ENCODE data around the gene STARD13. TPM values are rescaled to one million over a fixed set of nuclear protein-coding genes. Genes with fewer than 3 reads are reported as not detected.

The STARD13 gene
- polyA plus RNA-seq, 1 experiment, result 21.2 TPM

DNA sequence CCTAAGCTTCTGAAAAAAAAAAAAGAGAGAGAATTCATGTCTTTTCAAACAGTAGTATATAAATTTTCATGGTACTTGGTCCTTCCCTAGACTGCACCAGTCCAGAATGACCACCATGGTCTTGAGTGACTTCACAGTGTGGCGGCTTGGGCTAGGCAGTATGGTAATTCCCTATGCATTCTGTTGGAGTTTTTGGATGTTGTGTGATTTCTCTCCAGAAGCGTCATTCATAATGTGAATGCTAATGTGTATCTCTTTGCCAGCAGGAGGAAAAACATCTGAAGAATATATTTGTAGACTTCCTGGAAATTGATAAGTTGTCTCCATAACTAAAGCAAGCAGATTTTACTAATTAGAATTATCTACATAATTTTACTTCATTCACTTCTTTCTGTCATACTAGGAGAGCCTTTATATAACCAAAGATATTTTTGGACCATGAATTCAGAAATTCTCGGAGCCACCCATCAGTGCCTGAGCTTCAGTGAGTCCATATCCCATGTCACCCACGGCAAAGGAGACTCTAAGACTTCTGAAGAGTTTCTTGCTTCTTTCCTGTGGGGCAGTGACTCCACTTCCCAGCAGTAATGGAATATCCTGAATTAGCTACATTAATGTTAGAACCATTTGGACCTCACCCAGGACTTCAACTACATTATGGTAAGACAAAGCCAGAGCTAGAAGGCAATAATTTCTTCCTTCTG, 8.4 kb downstream of the STARD13 start:
- TF ChIP-seq, protein P1, sequence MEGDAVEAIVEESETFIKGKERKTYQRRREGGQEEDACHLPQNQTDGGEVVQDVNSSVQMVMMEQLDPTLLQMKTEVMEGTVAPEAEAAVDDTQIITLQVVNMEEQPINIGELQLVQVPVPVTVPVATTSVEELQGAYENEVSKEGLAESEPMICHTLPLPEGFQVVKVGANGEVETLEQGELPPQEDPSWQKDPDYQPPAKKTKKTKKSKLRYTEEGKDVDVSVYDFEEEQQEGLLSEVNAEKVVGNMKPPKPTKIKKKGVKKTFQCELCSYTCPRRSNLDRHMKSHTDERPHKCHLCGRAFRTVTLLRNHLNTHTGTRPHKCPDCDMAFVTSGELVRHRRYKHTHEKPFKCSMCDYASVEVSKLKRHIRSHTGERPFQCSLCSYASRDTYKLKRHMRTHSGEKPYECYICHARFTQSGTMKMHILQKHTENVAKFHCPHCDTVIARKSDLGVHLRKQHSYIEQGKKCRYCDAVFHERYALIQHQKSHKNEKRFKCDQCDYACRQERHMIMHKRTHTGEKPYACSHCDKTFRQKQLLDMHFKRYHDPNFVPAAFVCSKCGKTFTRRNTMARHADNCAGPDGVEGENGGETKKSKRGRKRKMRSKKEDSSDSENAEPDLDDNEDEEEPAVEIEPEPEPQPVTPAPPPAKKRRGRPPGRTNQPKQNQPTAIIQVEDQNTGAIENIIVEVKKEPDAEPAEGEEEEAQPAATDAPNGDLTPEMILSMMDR (IDR thresholded peaks at IDR 0.05; ENCODE audit: insufficient read depth, low read depth, low read length), result no peak
- Histone ChIP-seq H3K36me3 (ENCODE audit: control insufficient read depth, insufficient read depth, low read length) (no peaks in the 10 kb centered on the region; the same call in 1 of the 2 replicates), H3K4me3 (ENCODE audit: low read depth, low read length) (no peak overlapping the region), H3K27me3 (ENCODE audit: control insufficient read depth, insufficient read depth, low read length) (no peaks in the 10 kb centered on the region)
- no peak for DNase-seq (ENCODE audit: low read depth)
- CTCF ChIA-PET, result interaction anchor here (1.4 kb wide), 1 partner anchor 49 kb away, joined by 4 read pairs; no protein-coding TSS in a partner anchor
- POLR2A ChIA-PET, result interaction anchor here (0.6 kb wide), 1 partner anchor 1438 kb away, joined by 4 read pairs; no protein-coding TSS in a partner anchor

DNA sequence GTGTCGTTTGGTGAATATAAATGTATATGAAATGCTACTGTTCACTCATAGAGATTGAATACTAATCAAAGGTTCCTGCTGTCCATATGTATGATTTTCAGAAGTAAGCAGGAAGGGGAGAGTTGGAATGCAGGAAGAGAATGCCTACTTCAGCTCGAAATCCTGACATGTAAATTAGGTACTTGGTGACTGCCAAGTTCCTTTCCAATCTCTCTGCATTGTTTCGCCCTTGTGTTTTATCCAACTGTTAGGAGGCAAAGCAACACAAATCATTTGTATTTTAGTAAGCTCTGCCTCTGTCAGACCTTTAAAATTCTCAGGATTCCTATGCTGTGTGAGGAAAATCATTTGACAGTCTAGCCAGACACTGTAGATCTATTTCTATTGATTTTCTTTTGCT, 9.0 kb downstream of the STARD13 start:
- ChIA-PET POLR2A (no interaction called here), CTCF (interaction anchor here (1.0 to 1.4 kb wide), 2 partner anchors 41 to 48 kb away, joined by 3 to 4 read pairs; no protein-coding TSS in a partner anchor)
- TF ChIP-seq, protein P1 (IDR thresholded peaks at IDR 0.05; ENCODE audit: insufficient read depth, low read depth, low read length), result no peak
- Histone ChIP-seq H3K4me3 (ENCODE audit: low read depth, low read length) (no peak overlapping the region), H3K36me3 (ENCODE audit: control insufficient read depth, insufficient read depth, low read length) (no peaks in the 10 kb centered on the region; the same call in 1 of the 2 replicates), H3K27me3 (ENCODE audit: control insufficient read depth, insufficient read depth, low read length) (no peaks in the 10 kb centered on the region)
- no peak for DNase-seq (ENCODE audit: low read depth)

DNA sequence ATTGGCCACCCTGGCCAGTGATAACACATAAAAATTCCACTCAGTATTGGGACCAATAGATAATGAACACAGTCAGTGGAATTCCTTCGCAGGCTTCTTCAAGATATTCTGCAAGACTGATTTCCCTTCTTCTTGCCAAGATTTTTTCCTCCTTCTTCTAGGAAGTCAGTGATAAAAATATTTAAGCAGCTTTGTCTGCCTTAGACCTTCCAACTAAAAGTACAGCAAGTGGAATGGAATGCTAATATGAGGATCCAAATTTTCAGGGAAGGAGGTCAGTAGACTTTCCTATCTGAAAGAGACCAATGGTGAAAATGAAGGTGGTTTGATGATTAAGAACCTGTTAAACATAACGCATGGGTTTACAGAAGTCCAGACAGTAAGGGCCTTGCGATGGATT, 9.6 kb downstream of the STARD13 start:
- TF ChIP-seq, protein P1 (IDR thresholded peaks at IDR 0.05; ENCODE audit: insufficient read depth, low read depth, low read length), result no peak
- ChIA-PET CTCF (interaction anchor here (1.0 to 1.4 kb wide), 2 partner anchors 40 to 48 kb away, joined by 3 to 4 read pairs; no protein-coding TSS in a partner anchor), POLR2A (no interaction called here)
- no peak overlapping the region for H3K4me3 ChIP-seq (ENCODE audit: low read depth, low read length)
- H3K36me3 ChIP-seq (ENCODE audit: control insufficient read depth, insufficient read depth, low read length), result no peaks in the 10 kb centered on the region; the same call in 1 of the 2 replicates
- H3K27me3 ChIP-seq (ENCODE audit: control insufficient read depth, insufficient read depth, low read length), result no peaks in the 10 kb centered on the region
- DNase-seq (ENCODE audit: low read depth), result peak; percentile 48

DNA sequence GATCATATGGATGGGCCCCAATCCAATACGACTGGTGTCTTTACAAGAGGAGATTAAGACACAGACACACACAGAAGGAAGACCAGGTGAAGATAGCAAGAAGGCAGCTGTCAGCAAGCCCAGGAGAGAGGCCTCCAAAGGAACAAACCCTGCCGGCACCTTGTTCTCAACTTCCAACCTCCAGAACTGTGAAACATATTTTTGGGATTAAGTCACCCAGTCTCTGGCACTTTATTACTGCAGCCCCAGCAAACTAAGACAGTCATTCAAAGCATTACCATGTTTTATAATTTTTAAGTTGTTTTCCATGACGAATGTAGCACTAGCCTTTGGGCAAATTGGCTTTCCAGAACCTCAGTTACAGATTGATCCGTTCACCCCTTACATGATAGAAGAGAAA, 11.3 kb downstream of the STARD13 start:
- Histone ChIP-seq H3K27me3 (ENCODE audit: control insufficient read depth, insufficient read depth, low read length) (no peaks in the 10 kb centered on the region), H3K4me3 (ENCODE audit: low read depth, low read length) (no peak overlapping the region), H3K36me3 (ENCODE audit: control insufficient read depth, insufficient read depth, low read length) (no peaks in the 10 kb centered on the region; the same call in 1 of the 2 replicates)
- DNase-seq (ENCODE audit: low read depth), result no peak
- TF ChIP-seq, protein P1 (IDR thresholded peaks at IDR 0.05; ENCODE audit: insufficient read depth, low read depth, low read length), result no peak
- ChIA-PET POLR2A (no interaction called here), CTCF (interaction anchor here (0.6 kb wide), 1 partner anchor 18 kb away, joined by 3 read pairs; no protein-coding TSS in a partner anchor)

DNA sequence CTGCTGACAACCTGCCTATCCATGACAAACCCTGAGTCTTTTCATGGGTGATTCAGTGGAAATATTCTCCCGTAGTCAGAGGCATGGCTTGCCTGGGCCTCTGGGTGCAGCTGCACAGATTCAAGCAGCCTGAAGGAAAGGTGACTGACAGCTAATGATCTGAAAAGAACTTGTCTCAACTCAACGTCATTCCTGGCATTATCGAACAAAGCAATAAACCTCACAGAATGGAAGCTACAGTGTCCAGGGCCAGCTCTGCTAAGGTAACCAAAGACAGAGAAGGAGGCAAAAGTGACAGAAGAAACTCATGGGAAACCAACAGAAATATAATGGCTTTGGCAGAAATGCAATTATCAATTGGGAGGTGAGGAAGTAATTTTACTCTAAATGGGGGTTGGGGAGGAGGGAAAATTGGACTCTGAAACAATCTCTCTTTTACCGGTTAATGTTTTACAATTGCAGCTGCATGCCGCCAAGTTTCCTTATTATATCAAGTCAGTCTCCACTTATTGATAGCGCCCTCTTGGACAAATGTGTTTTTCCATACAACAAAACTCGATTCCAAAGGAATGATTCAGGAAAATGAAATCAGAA, 12.9 kb downstream of the STARD13 start:
- DNase-seq (ENCODE audit: low read depth), result no peak
- ChIA-PET POLR2A (no interaction called here), CTCF (no interaction called here)
- Histone ChIP-seq H3K4me3 (ENCODE audit: low read depth, low read length) (no peak overlapping the region), H3K36me3 (ENCODE audit: control insufficient read depth, insufficient read depth, low read length) (no peaks in the 10 kb centered on the region; the same call in none of the 2 replicates), H3K27me3 (ENCODE audit: control insufficient read depth, insufficient read depth, low read length) (no peaks in the 10 kb centered on the region)
- TF ChIP-seq, protein P1 (IDR thresholded peaks at IDR 0.05; ENCODE audit: insufficient read depth, low read depth, low read length), result no peak

Measured in BJ (cell line).